GM18505 (cell line): Measurements from ENCODE around the gene ARHGAP42.
A peak's percentile ranks its signal among the peaks of the same experiment; 100 is the strongest.
"Not testable (repeated sequence)": the region's sequence is repeated elsewhere in the genome, so short reads cannot be mapped to it uniquely, and the experiment has no call there.

Experiments used
- ATAC-seq: cut with Tn5 transposase; IDR thresholded peaks from one replicate; pipeline ENCODE4 v1.9.1; 2021; ENCODE audit not compliant: unreplicated experiment
- POLR2A ChIP-seq: IDR thresholded peaks from 4 replicates; pipeline ENCODE4 v1.6.1; 2011; ENCODE audit warnings: borderline replicate concordance; ENCODE audit not compliant: insufficient read depth, insufficient read length; ENCODE audit errors: extremely low read depth

Gene ARHGAP42

GRCh38 chr11:100875521-100875869, 188.4 kb downstream of the ARHGAP42 start:
- TF ChIP-seq POLR2A, result no peak
- no peak for ATAC-seq

GRCh38 chr11:100876815-100877520, 189.9 kb downstream of the ARHGAP42 start:
- no peak for TF ChIP-seq POLR2A
- ATAC-seq, result peak; percentile 84

GRCh38 chr11:100878474-100878873, 191.4 kb downstream of the ARHGAP42 start:
- no peak for ATAC-seq

GRCh38 chr11:100882957-100883356, 195.9 kb downstream of the ARHGAP42 start:
- TF ChIP-seq POLR2A, result no peak
- ATAC-seq, result no peak

More at GRCh38 chr11:100878474-100878873, 191.4 kb downstream of the ARHGAP42 start:
- TF ChIP-seq POLR2A, result no peak

GRCh38 chr11:100883830-100884229, 196.7 kb downstream of the ARHGAP42 start:
- no peak for TF ChIP-seq POLR2A
- no peak for ATAC-seq

- no peak for TF ChIP-seq POLR2A
- ATAC-seq, result no peak
Observed at GRCh38 chr11:100887659-100888058, 200.6 kb downstream of the ARHGAP42 start.

- no peak for ATAC-seq
Observed at GRCh38 chr11:100888836-100889235, 201.7 kb downstream of the ARHGAP42 start.

GRCh38 chr11:100889758-100890157, 202.7 kb downstream of the ARHGAP42 start:
- TF ChIP-seq POLR2A, result no peak
- ATAC-seq, result no peak

More at GRCh38 chr11:100888836-100889235, 201.7 kb downstream of the ARHGAP42 start:
- no peak for TF ChIP-seq POLR2A

GRCh38 chr11:100890789-100891188, 203.7 kb downstream of the ARHGAP42 start:
- TF ChIP-seq POLR2A, result no peak
- no peak for ATAC-seq

- TF ChIP-seq POLR2A, result no peak
- no peak for ATAC-seq
Observed at GRCh38 chr11:100892886-100893285, 205.8 kb downstream of the ARHGAP42 start.

GRCh38 chr11:100895449-100895848, 208.4 kb downstream of the ARHGAP42 start:
- no peak for TF ChIP-seq POLR2A

GRCh38 chr11:100895976-100896375, 208.9 kb downstream of the ARHGAP42 start:
- ATAC-seq, result not testable (repeated sequence)

More at GRCh38 chr11:100895449-100895848, 208.4 kb downstream of the ARHGAP42 start:
- no peak for ATAC-seq

- not testable (repeated sequence) for ATAC-seq
Observed at GRCh38 chr11:100901471-100901870, 214.4 kb downstream of the ARHGAP42 start.

- no peak for TF ChIP-seq POLR2A
- ATAC-seq, result no peak
Observed at GRCh38 chr11:100902454-100903141, 215.5 kb downstream of the ARHGAP42 start.
